Effector CD8-positive, alpha-beta T cell (primary cell): Measurements from ENCODE around the gene MADCAM1.

Source experiments
- DNase-seq: peaks from one replicate; lab custom pipeline; 2025; lab: John Stamatoyannopoulos, UW

The MADCAM1 gene

DNA sequence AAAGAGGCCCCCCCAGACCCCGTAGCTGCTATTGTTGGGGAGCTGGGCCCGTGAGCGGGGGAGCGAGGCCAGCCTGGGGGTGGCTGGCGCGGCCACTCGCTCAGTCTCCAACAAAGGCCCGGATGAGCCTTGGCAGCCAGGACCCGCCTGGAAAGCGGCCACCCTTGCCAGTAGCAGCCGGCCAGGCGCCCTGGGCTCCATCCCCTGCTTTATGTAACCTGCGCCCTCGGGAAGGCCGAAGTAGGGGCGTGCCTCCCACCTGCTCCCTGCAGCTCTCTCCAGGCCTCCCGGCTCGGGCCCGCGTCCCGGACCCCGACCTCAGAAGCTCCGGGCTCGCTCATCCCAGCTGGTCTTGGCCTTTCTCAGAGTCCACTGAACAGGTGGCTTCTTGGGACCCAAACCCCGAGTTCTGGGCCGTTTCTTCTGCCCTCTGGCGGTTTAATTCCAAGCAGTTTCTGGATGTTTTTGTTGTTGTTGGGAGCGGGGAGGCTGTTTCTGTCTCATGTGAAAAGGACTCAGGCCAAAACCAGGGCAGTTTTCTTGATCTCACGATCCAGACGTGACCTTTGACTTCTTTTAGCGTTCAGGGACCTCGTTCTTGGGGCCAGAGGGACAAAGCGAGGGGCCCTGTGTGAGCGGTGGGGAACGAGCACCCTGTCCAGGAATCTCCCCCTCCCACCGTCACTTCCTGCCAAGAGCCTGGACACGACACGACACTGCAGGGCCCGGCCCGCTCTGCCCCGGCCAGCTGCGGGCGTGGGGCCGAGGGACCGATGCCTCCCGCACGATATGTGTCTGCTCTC is 36.5 kb downstream of the MADCAM1 start:
- DNase-seq = no peak

DNA sequence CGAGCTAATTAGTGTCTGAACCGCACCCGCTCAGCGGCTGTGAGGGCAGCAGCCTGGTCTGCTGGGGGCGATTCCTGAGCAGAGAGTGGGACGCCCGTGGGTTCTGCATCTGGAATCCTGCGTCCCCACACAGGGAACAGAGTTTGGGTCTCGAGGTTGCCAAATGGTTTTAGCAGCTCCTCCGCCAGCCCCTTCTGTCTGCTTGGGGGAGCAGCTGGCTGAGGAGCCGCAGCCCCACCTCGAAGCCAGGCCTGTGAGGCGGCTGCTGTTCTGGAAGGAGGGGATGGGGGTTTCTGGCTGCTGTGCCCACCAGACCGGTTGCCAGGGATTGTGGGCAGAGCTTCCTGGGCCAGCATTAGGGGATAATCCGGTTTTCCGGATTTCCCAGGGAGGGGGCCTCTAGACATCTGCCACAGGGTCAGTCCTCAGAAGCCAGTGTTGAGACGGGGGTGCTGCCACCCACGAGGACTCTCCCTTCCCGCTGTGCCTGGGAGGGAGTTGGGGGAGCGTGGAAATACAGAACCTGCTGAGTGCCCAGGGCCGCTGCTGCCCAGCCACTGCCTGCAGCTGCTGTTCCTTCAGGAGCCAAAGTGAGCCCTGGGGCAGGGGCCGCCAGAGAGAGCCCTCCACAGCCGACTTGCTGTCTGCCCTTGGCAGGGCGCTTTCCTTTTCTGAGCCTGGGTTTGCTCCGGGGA is 37.2 kb downstream of the MADCAM1 start:
- no peak for DNase-seq

DNA sequence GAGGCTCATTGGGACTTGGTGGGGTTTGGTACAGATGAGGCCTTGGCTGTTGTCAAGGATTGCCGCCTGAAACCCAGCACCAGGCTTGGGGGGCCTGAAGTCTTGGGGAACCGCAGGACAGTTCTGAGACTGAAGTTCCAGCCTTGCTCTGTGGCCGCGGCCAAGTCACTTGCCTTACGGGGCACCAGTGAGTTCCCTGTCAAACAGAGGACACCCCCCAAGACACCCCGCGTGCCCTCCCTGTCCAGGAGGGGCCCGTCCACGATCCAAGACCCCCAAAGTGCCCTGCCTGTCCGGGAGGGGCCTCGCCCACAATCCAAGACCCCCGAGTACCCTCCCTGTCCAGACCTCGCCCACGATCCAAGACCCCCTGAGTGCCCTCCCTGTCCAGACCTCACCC is 37.8 kb downstream of the MADCAM1 start:
- no peak for DNase-seq

DNA sequence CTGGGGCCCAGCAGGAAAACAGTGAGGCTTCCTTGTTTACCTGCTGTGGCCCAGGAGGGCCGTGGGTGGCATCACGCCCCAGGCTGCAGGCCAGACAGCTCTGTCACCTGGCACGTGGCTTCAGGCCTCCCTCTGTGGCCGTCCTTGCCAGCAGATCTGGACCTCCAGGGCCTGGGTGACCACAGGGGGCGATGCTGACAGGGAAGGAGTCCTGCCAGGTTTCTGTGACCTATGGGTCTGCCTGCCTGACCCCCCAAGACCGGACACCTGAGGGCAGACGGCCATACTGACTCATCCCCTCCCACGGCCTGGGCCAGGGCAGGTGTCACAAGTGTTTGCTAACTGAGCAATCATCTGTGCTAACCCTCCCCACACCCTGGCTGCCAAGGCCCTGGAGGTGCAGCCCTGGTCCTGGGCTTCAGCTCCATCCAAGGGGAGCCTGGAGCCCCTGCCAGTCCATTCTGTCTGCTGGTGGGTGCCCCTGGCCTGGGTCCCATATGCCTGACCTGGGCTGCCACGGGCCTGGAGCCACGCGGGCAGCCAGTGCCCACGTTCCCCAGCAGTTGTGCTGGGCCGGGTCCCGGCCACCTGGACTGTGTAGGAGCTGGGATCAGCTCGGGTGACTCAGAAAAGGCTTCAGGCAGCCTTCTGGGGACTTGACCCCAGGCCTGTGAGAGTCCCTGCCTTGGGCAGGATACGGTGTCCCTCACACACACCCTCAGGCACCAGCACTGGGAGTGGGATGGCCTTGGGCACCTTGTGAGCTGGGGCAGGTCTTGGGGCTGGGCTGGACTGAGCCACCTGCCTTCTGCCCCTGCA is 38.9 kb downstream of the MADCAM1 start:
- no peak for DNase-seq

DNA sequence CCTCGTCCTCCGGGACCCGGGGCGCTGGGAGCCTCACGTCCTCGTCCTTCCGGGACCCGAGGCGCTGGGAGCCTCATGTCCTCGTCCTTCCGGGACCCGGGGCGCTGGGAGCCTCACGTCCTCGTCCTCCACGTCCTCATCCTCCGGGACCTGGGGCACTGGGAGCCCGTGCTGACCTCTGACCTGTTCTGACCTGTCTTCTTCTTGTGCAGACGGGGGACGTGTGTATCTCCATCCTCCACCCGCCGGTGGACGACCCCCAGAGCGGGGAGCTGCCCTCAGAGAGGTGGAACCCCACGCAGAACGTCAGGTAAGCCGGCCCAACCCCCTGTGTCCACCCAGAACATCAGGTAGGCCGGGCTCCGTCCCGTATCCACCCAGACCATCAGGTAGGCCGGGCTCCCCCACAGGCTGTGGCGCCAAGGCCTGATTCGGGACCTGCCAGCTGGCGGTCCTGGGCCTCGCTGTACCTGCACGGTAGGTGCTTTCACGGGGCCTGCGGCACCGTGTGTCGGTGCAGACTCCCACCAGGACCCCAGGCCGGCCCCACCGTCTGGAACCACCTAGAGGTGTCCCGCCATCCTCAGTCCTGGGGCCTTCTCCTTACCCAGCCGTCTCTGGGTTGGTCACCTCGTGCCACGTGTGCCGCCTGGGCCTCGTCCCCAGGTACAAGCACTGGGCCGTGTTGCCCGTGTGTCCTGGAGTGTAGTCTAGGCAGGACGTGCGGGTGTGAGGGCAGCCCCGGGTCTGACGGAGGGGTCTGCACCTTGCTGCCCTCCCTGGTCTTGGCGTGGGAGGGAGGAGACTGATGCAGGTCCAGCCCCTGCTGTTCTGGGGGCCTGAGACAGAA is 40.0 kb downstream of the MADCAM1 start:
- no peak for DNase-seq

DNA sequence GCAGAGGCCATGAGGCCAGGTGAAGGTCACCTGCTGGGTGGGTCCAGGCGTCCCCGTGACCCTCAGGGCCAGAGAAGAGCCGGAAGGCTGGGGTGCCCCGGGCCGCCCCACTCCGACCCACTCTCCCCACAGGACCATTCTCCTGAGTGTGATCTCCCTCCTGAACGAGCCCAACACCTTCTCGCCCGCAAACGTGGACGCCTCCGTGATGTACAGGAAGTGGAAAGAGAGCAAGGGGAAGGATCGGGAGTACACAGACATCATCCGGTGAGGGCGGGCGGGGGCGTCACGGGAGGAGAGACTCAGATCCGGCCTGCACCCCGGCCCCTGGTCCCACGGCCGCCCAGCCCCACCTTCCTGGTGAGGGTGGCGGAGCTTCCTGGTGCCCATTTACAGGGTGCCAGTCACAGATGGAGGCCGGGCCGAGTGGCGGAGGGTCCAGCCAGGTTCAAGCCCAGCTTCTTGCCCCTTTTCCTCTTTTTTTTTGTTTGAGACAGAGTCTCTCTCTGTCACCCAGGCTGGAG is 40.7 kb downstream of the MADCAM1 start:
- no peak for DNase-seq

DNA sequence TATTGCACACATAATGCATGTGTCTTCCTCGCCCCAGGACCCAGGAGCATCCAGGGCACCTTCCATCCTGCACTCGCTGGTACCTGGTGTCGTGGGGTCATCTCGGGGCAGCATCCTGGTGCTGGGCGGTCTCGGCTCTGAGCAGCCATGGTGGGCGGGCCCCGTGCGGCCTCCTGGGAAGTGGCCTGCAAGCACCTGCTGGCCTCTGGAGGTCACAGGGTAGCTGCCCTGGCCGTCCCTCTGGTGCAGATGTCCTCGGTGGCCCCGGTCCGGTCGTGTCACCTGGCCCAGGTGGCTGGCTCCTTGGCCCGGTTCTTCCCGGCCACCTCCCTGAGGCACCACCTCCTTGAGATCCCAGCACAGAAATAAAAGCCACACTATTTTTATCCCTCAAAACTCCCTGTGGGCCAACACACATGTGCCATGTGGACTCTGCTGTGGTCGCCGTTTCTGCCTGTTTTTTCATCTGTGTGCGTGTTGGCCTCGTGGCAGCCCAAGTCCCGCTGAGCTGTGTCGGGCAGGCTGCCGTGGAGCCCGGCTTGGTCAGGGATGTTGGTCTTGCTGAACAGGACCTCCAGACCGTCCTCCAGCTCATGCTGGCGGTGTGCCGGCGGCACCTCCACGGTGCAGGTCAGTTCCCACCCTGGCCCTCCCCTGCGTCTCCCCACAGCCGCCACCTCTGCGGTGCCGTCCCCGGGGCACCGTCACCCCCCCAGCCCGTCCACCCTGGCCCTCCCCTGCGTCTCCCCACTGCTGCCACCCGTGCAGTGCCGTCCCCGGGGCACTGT is 42.5 kb downstream of the MADCAM1 start:
- DNase-seq = no peak

DNA sequence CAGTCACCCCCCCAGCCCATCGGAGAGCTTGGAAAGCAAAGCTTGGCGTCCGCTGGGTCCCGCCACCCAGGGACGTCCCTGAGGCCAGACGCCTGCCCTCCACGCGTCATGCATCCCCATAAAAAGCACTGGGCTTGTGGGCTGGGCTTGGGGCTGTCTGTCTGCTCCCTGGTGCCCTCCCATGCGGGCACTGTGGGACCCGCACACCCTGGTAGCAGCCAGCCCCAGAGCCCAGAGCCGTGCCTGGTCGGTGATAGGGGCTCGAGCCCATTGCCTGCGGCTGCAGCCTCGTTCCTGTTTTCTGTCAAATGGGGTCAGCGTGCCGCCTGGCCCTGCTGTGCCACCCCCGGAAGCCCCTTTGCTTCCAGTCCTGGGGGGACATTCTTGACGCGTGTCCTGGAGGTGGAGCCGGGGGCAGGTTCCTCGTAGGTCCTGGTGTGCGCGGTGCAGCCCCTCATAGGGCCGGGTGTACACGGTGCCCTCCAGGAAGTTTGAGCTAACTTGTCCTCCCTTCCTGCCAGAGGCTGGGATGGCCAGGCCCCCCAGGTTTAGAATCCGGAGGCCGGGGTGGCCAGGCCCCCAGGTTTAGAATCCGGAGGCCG is 43.2 kb downstream of the MADCAM1 start:
- no peak for DNase-seq

DNA sequence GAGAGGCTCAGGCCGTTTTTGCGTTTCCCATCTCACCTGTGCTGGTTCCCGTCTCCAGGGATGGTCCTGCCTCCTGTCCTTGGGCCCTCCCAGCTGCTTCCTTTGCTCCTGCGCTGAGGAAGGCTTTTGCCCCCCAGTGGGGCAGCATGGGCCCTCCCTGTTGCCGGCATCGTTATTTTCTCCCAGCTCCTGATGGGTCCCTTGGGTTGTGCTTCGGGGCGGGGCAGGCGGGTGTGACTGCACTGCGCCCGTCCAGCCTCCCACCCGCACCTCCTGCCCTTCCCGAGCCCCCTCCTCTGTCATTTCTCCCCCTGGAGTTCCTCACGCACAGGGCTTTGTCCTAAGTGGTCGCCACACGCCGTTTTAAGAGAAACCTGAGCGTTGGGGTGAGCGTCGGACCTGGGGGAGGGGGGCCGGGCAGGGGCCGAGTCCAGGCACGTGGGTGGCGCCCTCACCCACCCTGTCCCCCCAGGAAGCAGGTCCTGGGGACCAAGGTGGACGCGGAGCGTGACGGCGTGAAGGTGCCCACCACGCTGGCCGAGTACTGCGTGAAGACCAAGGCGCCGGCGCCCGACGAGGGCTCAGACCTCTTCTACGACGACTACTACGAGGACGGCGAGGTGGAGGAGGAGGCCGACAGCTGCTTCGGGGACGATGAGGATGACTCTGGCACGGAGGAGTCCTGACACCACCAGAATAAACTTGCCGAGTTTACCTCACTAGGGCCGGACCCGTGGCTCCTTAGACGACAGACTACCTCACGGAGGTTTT is 44.8 kb downstream of the MADCAM1 start:
- no peak for DNase-seq

- no peak for DNase-seq
Observed at GRCh38 chr19:541699-542098, 45.4 kb downstream of the MADCAM1 start.

DNA sequence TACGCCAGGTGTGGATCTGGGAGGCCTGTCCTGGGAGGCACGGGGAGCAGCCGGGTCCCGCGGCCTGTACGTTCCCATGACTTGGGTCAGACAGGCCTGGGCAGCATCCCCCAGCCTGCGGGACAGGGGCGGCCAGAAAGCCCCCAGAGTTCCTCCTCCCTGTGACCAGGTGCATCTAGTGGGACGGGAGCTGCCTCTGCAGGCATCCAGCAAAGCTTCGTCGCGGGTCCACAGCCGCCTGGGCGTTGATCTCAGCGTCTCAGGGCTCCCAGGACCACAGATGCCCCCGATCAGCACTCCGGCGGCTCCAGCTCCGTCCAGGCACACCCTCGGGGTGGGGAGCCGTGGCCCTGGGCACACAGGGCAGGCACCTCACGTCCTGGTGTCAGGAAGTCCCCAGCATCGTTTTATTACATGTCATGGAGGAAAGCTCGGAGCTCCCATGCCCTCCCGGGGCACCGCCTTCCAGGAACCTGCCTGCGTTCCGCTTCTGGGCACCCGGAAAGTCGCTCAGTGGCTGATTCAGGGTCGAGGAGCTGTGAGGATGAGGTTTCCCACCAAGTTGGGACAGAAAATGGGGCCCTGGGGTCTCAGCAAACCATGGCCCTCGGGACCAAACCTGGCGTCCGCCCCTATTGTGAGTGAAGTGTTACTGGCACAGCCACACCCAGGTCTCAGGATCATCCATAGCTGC is 46.0 kb downstream of the MADCAM1 start:
- no peak for DNase-seq

DNA sequence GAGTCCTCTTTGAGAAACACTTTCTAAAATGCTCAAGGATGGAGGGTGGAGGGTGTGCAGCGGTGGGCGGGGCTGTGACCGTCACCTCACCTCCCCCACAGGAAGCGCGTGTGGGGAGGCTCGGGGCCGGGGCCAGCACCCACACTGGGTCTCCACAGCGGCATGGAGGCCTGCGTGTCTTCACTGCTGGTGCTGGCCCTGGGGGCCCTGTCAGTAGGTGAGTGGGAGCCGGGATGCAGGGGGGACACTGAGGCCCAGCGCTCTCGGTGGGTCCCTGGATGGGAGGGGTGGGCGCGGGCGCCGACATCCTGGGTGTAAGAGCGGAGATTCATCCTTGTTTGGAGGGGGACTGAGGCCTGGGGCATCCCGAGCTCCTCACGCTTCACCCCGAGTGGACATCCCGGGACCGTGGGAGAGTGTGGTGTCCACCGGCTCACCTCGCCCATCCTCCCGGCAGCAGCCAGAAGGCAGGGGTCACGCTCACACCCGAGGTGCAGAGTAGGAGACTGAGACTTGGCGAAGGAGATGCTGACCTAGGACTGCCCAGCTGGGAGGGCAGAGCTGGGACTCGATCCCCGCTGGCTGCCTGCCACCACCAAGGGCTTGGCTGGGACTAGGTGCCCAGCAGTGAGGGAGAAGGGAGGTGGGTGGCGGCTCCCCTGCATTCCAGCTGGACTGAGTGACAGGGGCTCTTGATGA is 47.8 kb downstream of the MADCAM1 start, which contains the start of gene GZMM:
Gene GZMM, plus strand, starts transcription at position 144 of the 699 bp plus-strand sequence. Its CDS starts 19 bp downstream, at position 163.
- peak; percentile 55 for DNase-seq

DNA sequence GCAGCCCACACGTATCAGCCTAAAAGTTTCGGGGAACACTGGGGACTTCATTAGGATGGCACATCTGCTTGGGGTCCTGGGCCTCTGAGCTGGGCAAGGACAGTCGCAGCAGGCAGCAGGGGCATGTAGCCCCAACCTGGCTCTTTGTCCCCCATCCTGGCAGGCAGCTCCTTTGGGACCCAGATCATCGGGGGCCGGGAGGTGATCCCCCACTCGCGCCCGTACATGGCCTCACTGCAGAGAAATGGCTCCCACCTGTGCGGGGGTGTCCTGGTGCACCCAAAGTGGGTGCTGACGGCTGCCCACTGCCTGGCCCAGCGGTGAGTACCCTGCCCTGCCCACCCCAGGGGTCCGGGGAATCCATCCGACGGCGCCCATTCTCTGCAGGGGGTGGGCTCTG is 50.8 kb downstream of the MADCAM1 start:
- DNase-seq = no peak

- DNase-seq = no peak
Observed at GRCh38 chr19:547836-548720, 51.8 kb downstream of the MADCAM1 start.

DNA sequence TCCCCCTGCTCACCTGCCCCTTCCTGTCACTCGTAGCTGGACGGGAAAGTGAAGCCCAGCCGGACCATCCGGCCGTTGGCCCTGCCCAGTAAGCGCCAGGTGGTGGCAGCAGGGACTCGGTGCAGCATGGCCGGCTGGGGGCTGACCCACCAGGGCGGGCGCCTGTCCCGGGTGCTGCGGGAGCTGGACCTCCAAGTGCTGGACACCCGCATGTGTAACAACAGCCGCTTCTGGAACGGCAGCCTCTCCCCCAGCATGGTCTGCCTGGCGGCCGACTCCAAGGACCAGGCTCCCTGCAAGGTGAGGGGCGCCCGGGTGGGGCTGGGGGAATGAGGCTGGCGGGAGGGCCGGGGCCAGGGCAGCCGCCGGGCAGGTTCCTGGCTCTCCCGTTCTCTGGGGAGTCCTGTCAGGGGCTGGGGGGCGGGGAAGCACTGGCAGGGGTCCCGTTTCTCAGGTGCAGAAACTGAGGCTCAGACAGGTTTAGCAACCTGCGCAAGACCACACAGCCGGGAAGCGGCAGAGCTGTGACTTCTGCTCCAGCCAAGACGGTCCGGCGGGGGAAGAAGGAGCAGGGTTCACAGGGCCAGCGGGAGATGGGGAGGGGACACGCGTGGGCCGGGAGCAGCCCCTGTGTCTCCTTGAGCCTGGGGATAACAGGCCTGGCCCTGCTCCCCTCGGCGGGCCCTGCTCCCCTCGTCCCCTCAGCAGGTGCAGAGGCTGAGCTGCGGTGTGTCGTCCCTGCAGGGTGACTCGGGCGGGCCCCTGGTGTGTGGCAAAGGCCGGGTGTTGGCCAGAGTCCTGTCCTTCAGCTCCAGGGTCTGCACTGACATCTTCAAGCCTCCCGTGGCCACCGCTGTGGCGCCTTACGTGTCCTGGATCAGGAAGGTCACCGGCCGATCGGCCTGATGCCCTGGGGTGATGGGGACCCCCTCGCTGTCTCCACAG is 52.9 kb downstream of the MADCAM1 start:
- DNase-seq = no peak

- no peak for DNase-seq
Observed at GRCh38 chr19:554817-555216, 58.5 kb downstream of the MADCAM1 start.
